Measurements from ENCODE around the gene ISY1.
A peak's percentile ranks its signal among the peaks of the same experiment; 100 is the strongest.
"Not testable (repeated sequence)": the region's sequence is repeated elsewhere in the genome, so short reads cannot be mapped to it uniquely, and the experiment has no call there.

Gene ISY1

DNA sequence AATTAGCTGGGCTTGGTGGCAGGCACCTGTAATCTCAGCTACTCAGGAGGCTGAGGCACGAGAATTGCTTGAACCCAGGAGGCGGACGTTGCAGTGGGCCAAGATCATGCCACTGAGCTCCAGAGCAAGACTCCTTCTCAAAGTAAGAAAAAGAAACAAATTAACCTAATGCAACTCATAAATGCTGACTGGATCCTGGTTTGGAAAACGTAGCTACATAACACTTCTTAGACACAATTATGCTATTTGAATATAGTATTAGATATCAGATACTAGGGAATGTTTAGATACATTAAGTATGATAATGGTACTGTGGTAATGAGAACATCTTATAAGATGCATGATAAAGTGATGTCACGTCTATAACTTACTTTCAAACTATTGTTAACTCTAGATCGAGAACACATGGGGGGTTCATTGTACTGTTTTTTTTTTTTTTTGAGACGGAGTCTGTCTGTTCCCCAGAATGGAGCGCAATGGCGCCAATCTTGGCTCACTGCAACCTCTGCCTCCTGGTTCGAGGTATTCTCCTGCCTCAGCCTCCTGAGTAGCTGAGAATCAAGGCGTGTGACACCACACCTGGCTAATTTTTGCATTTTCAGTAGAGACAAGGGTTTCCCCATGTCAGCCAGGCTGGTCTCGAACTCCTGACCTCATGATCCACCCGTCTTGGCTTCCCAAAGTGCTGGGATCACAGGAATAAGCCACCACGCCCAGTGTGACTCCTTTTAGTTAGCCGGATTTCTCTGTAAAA lies 5.9 kb upstream of the ISY1 start:
- Histone ChIP-seq H3K27me3 (ENCODE audit: insufficient read depth, low read length) (no peaks in the 10 kb centered on the region), H3K79me2 (ENCODE audit: control insufficient read depth, insufficient read depth, low read length, unreplicated experiment) (peaks cover 20% of the 10 kb centered on the region), H2AFZ (ENCODE audit: low read length, unreplicated experiment) (no peak overlapping the region), H3K36me3 (ENCODE audit: insufficient read depth, low read length) (peaks cover 41% of the 10 kb centered on the region), H3K4me1 (ENCODE audit: control insufficient read depth, insufficient read depth, low read length, unreplicated experiment) (peaks cover 9% of the 10 kb centered on the region), H3K27ac (ENCODE audit: low read depth, low read length) (no peak overlapping the region), H3K4me3 (ENCODE audit: low read depth, low read length) (no peak overlapping the region)

DNA sequence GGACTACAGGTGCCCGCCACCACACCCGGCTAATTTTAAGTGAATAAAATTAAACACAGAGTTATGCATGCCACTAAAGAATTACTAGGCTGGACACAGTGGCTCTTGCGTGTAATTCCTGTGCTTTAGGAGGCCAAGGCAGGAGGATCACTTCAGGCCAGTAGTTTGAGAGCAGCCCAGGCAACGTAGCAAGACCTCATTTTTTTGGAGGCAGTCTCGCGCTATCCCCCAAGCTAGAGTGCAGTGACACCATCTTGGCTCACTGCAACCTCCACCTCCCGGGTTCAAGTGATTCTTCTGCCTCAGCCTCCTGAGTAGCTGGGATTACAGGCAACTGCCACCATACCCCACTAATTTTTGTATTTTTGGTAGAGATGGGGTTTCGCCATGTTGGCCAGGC lies 4.7 kb upstream of the ISY1 start:
- H2AFZ ChIP-seq (ENCODE audit: low read length, unreplicated experiment); H3K27ac ChIP-seq (ENCODE audit: low read depth, low read length); H3K79me2 ChIP-seq (ENCODE audit: control insufficient read depth, insufficient read depth, low read length, unreplicated experiment); H3K27me3 ChIP-seq (ENCODE audit: insufficient read depth, low read length); H3K4me1 ChIP-seq (ENCODE audit: control insufficient read depth, insufficient read depth, low read length, unreplicated experiment); H3K4me3 ChIP-seq (ENCODE audit: low read depth, low read length): not testable (repeated sequence)
- H3K36me3 ChIP-seq (ENCODE audit: insufficient read depth, low read length): peaks cover 31% of the 10 kb centered on the region

DNA sequence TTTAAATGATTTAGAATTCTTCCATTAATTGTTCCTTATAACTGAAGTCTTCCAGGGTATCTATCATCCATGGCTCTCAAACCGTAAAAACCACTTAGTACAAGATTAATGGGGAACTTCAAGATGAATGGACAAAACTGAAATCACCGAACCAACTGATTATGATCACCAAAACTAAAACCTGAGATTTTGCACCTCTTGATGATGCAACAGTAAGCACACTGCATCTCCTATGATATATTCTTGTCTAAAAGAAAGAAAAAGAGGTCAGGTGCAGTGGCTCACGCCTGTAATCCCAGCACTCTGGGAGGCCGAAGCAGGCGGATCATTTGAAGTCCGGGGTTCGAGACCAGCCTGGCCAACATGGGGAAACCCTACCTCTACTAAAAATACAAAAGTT lies 3.6 kb upstream of the ISY1 start:
- Histone ChIP-seq H3K27me3 (ENCODE audit: insufficient read depth, low read length) (no peaks in the 10 kb centered on the region), H3K79me2 (ENCODE audit: control insufficient read depth, insufficient read depth, low read length, unreplicated experiment) (peaks cover 12% of the 10 kb centered on the region), H2AFZ (ENCODE audit: low read length, unreplicated experiment) (no peak overlapping the region), H3K36me3 (ENCODE audit: insufficient read depth, low read length) (peaks cover 20% of the 10 kb centered on the region), H3K27ac (ENCODE audit: low read depth, low read length) (no peak overlapping the region), H3K4me1 (ENCODE audit: control insufficient read depth, insufficient read depth, low read length, unreplicated experiment) (peaks cover 12% of the 10 kb centered on the region), H3K4me3 (ENCODE audit: low read depth, low read length) (no peak overlapping the region)

DNA sequence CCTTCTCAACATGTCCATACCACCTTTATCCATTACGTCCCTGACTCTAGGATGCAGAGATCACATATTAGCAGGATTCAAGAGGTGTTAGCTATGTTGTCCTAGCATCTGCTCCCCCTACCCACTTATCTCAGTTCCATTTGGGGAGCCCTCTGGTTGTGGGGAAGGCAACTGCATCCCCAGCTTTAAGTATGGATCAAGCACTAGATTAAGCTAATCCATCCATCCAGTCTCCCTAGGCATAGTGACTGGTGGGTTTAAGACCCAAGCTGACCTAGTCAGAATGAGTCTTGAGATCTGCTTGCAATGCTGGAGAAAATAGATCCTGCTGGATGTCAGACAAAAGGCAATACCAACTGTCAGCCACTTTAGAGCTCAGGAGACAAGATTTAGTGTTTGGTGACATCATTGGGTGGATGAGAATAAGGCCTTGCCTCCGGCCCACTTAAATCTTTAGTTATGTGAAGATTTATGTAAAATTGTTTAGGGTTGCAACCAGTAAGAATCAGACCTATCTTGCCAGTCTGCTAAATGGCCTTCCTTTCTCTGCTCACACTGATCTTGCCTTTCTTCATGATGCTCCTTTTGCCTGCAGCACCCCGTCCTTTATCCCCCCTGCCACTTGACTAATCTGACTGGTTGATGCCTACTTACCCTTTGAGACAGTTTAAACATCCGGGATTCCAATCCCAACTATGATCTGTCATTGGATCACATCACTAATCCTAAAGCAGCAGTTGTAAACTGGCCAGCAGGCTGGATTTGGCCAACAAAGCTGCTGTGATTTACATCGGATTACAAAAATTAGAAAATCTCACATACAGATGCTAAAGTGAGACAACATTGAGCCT lies 2.1 kb upstream of the ISY1 start:
- H2AFZ ChIP-seq (ENCODE audit: low read length, unreplicated experiment): no peak overlapping the region
- peaks cover 21% of the 10 kb centered on the region for H3K4me1 ChIP-seq (ENCODE audit: control insufficient read depth, insufficient read depth, low read length, unreplicated experiment)
- peak overlapping the region; percentile 99; the same call in 1 of the 2 replicates for H3K4me3 ChIP-seq (ENCODE audit: low read depth, low read length)
- H3K79me2 ChIP-seq (ENCODE audit: control insufficient read depth, insufficient read depth, low read length, unreplicated experiment): peaks cover 23% of the 10 kb centered on the region
- no peaks in the 10 kb centered on the region for H3K27me3 ChIP-seq (ENCODE audit: insufficient read depth, low read length)
- 0 out of 2 replicates have a peak overlapping the region, but pooled peaks have one; percentile 100 for H3K27ac ChIP-seq (ENCODE audit: low read depth, low read length)
- peaks cover 18% of the 10 kb centered on the region; the same call in 1 of the 2 replicates for H3K36me3 ChIP-seq (ENCODE audit: insufficient read depth, low read length)

DNA sequence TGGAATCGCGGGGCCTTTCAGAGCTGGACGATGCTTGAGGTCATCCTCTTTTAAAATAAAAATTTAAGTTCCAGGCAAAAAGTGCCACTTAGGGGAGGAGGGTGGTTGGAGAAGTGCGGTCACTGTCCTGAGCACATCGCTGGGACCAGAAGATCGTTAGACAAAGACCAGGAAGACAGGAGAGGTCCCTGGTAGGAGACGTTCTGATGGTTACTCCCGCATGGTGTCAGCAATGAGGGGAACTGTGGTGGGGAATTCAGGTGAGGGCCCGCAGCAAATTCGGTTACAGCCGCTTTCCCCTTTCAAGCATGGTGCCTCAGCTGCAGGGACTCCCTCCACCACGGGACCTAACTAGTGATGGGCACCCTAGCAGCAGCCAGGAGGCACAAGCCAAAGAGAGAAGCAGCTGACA lies 1.0 kb upstream of the ISY1 start:
- peaks cover 21% of the 10 kb centered on the region for H3K4me1 ChIP-seq (ENCODE audit: control insufficient read depth, insufficient read depth, low read length, unreplicated experiment)
- H3K27ac ChIP-seq (ENCODE audit: low read depth, low read length): peak overlapping the region; percentile 100
- H2AFZ ChIP-seq (ENCODE audit: low read length, unreplicated experiment): no peak overlapping the region
- H3K4me3 ChIP-seq (ENCODE audit: low read depth, low read length): peak overlapping the region; percentile 99
- H3K79me2 ChIP-seq (ENCODE audit: control insufficient read depth, insufficient read depth, low read length, unreplicated experiment): peaks cover 23% of the 10 kb centered on the region
- no peaks in the 10 kb centered on the region for H3K27me3 ChIP-seq (ENCODE audit: insufficient read depth, low read length)
- H3K36me3 ChIP-seq (ENCODE audit: insufficient read depth, low read length): peaks cover 8% of the 10 kb centered on the region

DNA sequence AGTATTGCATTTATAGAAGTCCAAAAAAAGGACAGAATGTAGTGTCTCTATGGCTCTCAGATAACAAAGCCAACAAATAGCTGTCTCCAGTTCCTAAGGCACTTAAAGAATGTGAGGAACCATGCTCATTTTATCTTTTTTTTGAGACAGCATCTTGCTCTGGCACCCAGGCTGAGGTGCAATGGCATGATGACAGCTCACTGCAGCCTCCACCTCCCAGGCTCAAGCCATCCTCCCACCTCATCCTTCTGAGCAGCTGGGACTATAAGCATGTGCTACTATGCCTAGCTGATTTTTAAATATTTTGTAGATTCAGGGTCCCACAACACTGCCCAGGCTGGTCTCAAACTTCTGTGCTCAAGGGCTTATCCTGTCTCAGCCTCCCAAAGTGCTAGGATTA lies 16.1 kb downstream of the ISY1 start:
- H3K4me3 ChIP-seq (ENCODE audit: low read depth, low read length): no peak overlapping the region
- no peaks in the 10 kb centered on the region for H3K4me1 ChIP-seq (ENCODE audit: control insufficient read depth, insufficient read depth, low read length, unreplicated experiment)
- H3K27me3 ChIP-seq (ENCODE audit: insufficient read depth, low read length): no peaks in the 10 kb centered on the region
- H3K79me2 ChIP-seq (ENCODE audit: control insufficient read depth, insufficient read depth, low read length, unreplicated experiment): no peaks in the 10 kb centered on the region
- no peak overlapping the region for H2AFZ ChIP-seq (ENCODE audit: low read length, unreplicated experiment)
- peaks cover 5% of the 10 kb centered on the region; the same call in 1 of the 2 replicates for H3K36me3 ChIP-seq (ENCODE audit: insufficient read depth, low read length)
- no peak overlapping the region for H3K27ac ChIP-seq (ENCODE audit: low read depth, low read length)

DNA sequence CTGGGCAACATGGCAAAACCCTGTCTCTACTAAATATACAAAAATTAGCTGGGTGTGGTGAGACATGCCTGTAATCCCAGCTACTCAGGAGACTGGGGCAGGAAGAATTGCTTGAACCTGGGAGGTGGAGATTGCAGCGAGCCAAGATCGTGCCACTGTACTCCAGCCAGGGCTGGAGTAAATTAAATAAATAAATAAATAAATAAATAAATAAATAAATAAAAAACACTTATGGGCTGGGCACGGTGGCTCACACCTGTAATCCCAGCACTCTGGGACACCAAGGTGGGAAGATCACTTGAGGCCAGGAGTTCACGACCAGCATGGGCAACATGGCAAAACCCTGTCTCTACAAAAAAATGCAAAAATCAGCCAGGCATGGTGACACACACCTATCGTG lies 19.9 kb downstream of the ISY1 start:
- not testable (repeated sequence) for H3K79me2 ChIP-seq (ENCODE audit: control insufficient read depth, insufficient read depth, low read length, unreplicated experiment); H2AFZ ChIP-seq (ENCODE audit: low read length, unreplicated experiment); H3K27me3 ChIP-seq (ENCODE audit: insufficient read depth, low read length); H3K27ac ChIP-seq (ENCODE audit: low read depth, low read length); H3K4me3 ChIP-seq (ENCODE audit: low read depth, low read length); H3K36me3 ChIP-seq (ENCODE audit: insufficient read depth, low read length); H3K4me1 ChIP-seq (ENCODE audit: control insufficient read depth, insufficient read depth, low read length, unreplicated experiment)

DNA sequence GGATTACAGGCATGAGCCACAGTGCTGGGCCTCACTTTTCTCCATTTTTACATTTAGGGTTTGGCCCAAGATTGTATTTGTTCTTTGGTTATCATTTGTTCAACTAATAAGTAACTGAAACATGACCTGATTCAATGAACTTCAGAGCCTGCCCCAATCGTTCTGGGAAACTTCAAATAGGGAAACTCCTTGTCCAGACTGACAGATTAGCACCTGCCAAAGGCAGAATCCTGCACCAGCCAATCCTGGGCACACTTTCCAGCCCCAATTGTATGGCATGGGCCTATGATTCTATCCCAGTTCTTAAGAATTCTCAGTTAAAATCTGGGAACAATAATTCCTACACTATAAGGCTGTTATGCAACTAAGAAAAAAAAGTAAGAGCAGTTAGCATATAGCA lies 21.0 kb downstream of the ISY1 start:
- H3K4me1 ChIP-seq (ENCODE audit: control insufficient read depth, insufficient read depth, low read length, unreplicated experiment): no peaks in the 10 kb centered on the region
- no peaks in the 10 kb centered on the region for H3K36me3 ChIP-seq (ENCODE audit: insufficient read depth, low read length)
- no peak overlapping the region for H3K27ac ChIP-seq (ENCODE audit: low read depth, low read length)

DNA sequence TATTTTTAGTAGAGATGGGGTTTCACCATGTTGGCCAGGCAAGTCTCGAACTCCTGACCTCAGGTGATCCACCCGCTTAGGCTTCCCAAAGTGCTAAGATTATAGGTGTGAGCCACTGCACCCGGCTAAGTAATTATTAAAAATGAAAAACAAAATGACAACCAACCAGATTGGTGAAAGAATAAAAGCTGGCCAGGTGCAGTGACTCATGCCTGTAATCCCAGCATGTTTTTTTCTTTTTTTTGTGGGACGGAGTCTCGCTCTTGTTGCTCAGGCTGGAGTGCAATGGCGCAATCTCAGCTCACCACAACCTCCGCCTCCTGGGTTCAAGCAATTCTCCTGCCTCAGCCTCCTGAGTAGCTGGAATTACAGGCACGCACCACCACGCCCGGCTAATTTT lies 24.6 kb downstream of the ISY1 start:
- not testable (repeated sequence) for H3K27me3 ChIP-seq (ENCODE audit: insufficient read depth, low read length); H3K36me3 ChIP-seq (ENCODE audit: insufficient read depth, low read length); H3K4me3 ChIP-seq (ENCODE audit: low read depth, low read length); H3K27ac ChIP-seq (ENCODE audit: low read depth, low read length); H2AFZ ChIP-seq (ENCODE audit: low read length, unreplicated experiment); H3K4me1 ChIP-seq (ENCODE audit: control insufficient read depth, insufficient read depth, low read length, unreplicated experiment); H3K79me2 ChIP-seq (ENCODE audit: control insufficient read depth, insufficient read depth, low read length, unreplicated experiment)

More for the DNA sequence above, 21.0 kb downstream of the ISY1 start:
- Histone ChIP-seq H3K79me2 (ENCODE audit: control insufficient read depth, insufficient read depth, low read length, unreplicated experiment) (no peaks in the 10 kb centered on the region), H3K4me3 (ENCODE audit: low read depth, low read length) (no peak overlapping the region), H2AFZ (ENCODE audit: low read length, unreplicated experiment) (no peak overlapping the region), H3K27me3 (ENCODE audit: insufficient read depth, low read length) (no peaks in the 10 kb centered on the region)

DNA sequence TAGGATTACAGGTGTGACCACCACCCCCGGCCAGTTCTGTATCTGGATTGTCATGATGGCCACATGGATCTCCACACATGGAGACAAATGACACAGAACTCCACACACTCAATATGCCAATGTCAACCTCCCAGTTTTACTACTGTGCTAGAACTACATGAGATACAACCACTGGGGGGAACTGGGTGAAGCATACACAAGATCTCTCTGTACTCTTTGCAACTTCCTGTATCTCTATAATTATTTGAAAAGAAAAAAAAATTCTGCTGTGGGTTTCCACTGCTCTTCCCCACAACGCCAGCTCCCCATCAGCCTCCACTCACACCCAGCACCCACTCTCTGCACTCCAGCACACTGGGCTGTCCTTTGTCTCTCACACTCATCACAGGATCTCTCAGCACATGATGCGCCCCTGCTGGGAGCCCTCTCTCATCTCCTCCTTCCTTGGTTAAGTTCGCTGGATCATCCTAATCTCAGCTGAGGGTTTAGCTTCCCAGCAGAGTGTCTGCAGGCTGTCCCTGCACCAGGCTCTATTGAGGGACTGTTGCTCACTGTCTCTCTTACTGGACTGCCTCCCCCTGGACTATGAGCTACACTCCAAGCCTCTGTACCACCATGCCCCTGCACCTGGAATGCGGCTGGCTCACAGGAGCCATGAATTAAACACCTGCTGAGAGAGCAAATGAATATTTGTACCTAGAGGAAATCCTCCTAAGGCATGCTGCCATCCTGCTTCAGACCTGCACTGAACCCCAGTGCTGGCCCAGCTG lies 28.6 kb downstream of the ISY1 start:
- Histone ChIP-seq H3K4me1 (ENCODE audit: control insufficient read depth, insufficient read depth, low read length, unreplicated experiment) (no peaks in the 10 kb centered on the region), H3K27me3 (ENCODE audit: insufficient read depth, low read length) (no peaks in the 10 kb centered on the region), H3K36me3 (ENCODE audit: insufficient read depth, low read length) (0 out of 2 replicates have a peak, but pooled peaks cover 3% of the 10 kb centered on the region), H2AFZ (ENCODE audit: low read length, unreplicated experiment) (no peak overlapping the region), H3K79me2 (ENCODE audit: control insufficient read depth, insufficient read depth, low read length, unreplicated experiment) (no peaks in the 10 kb centered on the region), H3K27ac (ENCODE audit: low read depth, low read length) (no peak overlapping the region), H3K4me3 (ENCODE audit: low read depth, low read length) (no peak overlapping the region)

Measured in ACC112 (cell line).